HG02840 (cell line): Measurements from ENCODE around the gene GABPB1.

ENCODE experiments used
- ATAC-seq: cut with Tn5 transposase; IDR thresholded peaks from one replicate; pipeline ENCODE4 v1.9.1; 2021; ENCODE audit warnings: mild to moderate bottlenecking, moderate library complexity, moderate number of reproducible peaks; ENCODE audit not compliant: unreplicated experiment, low FRiP score

Gene GABPB1

GRCh38 chr15:50350621-50351020, 4.4 kb downstream of the GABPB1 start:
- ATAC-seq: no peak

- ATAC-seq: no peak
Observed at GRCh38 chr15:50345298-50345697, 9.7 kb downstream of the GABPB1 start.

DNA sequence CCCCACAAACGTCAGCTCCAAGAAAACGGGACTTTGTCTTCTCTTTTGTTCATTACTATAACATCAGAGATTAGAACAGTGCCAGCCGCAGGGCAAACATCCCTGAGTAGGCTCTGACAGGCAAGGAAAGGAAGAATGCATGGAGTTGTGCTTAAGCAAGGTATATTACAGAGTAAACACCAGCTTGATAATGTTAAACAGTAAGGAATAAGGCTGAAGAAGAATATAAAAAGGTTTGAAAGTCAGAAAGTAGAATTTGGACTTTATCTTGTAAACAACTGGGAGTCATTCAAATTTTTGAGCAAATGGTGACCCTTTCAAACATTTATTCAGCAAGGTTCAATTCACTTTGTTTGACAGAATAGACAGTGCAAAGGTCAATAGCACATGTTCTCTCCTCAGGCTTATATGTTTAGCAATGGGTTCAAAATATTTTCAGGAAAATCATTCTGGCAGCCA, 11.0 kb downstream of the GABPB1 start:
- no peak for ATAC-seq

DNA sequence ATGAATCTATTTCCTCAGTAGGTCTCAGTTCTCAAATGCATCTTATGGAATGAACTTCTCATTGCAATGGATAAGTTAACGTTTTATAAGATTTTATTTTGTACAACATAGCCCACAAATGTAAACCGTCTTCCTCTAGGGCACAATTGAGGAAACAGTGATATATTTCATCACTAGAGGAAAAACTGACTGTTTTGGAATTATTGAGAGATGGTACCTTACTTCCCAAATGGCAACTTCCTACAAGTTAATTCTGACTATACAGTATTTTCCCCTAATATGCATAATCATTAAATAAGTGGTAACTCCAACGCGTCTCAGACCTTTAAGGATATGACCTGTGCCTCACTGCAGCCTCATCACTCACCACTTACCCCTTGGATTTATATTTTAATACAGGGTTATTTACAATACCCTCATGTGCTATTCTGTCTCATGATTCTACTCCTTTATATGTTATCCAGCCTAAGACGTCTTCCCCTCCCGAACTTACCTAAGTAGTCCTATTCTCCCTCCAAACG, 13.3 kb downstream of the GABPB1 start:
- no peak for ATAC-seq

GRCh38 chr15:50340416-50340815, 14.6 kb downstream of the GABPB1 start:
- no peak for ATAC-seq

DNA sequence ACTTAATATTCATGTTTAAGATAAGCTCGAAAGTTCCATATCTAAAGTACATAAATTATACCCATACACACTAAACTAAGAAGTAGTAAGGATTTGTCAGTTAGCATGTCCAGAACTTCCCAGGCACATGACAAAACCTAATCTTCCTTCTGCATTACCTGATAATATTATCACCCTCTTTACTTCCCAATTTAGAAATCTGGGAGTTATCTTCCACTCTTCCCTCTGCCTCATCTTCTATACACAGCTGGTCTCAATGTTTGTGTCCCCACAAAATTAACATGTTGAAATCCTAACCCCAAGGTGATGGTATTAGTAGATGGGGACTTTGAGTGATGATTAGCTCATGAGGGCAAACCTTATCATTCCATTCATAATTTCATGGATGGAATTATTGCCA, 15.3 kb downstream of the GABPB1 start:
- ATAC-seq: no peak

GRCh38 chr15:50335251-50335650, 19.7 kb downstream of the GABPB1 start:
- ATAC-seq: no peak

GRCh38 chr15:50333229-50333628, 21.8 kb downstream of the GABPB1 start:
- no peak for ATAC-seq

DNA sequence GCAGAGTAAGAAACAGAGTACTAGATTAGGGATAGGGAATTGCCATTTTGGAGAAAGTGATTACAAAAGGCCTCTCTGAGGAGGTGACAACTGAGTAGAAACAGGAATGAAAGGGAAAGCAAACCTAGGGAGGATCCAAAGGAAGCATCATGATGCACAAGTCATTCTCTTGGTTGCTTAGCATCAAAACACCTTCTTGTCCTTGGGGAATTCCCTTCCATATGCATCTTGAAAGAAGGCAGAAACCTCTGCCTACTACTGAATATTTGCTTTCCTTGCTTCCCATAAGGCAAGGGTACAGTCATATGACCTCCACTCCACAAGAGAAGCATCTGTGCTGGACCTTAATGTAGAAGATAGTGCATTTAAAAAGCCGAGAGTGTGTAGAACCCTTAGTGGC, 24.1 kb downstream of the GABPB1 start:
- ATAC-seq: no peak

- no peak for ATAC-seq
Observed at GRCh38 chr15:50328116-50328515, 26.9 kb downstream of the GABPB1 start.

DNA sequence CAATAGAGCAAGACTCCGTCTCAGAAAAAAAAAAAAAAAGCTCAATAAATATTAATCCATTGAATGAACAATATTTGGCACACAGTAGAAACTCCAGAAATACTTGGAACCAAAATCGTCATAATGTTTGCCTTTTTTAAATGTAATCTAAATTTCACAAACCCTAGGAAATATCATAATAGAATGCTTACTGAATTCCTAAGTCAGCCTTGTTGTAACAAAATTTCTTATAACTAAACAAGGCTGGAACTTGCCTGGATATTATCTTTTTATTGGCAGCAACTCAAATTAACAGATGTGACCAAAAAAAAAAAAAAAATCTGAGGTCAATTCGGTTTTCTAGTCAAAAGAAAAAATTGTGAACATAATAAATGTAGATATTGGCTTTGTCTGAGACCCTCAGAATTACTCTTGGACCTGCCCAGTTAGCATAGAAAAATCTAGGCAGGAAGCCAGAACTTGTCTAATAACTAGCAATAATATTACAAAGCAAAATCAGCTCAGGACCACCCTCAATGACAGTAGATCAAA, 33.3 kb downstream of the GABPB1 start:
- ATAC-seq: no peak

DNA sequence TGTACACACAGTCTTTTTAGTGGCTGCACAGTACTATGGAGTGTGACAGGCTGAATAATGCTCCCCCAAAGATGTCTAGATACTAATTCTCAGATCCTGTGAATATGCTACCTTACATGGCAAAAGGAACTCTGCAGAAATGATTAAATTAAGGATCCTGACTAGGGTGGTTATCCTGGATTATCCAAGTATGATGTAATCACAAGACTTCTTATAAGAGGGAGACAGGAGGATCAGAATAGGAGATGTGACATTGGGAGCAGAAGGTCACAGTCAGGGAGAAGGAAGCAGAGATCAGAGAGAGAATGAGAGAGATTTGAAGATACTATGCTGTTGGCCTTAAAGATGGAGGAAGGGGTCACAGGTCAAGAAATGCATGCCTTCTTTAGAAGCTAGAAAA, 34.5 kb downstream of the GABPB1 start:
- ATAC-seq: no peak

GRCh38 chr15:50318697-50319096, 36.3 kb downstream of the GABPB1 start:
- no peak for ATAC-seq

DNA sequence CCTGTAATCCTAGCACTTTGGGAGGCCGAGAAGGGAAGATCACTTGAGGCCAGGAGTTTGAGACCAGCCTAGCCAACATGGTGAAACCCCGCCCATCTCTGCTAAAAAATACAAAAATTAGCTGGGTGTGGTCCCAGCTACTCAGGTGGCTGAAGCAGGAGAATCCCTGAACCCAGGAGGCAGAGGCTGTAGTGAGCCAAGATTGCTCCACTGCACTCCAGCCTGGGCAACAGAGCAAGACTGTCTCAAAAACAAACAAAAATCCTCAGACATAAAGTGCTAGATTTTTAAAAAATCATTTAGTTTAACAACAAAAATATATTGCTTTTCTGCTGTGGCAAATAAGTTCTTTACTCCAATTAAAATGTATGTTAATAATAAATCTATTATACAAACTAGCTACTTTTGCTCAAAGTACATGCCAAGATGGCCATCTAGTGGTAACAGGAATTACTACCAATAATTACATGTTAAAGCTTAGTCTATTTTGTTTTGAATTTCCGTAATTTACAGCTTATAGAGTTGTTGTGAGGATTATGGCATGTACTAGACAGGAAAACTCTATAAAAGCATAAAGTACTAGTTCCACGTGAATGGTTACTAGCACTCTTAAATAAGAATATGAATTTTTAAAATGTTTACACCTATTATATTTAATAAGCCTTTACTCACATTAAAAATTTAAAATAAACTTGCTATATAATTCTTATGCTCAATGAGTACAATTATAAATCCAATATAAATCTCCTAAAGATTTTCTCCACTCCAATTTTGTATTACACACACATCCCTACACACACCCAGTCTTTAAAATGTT, 39.0 kb downstream of the GABPB1 start:
- no peak for ATAC-seq

- ATAC-seq: no peak
Observed at GRCh38 chr15:50312636-50313035, 42.4 kb downstream of the GABPB1 start.

DNA sequence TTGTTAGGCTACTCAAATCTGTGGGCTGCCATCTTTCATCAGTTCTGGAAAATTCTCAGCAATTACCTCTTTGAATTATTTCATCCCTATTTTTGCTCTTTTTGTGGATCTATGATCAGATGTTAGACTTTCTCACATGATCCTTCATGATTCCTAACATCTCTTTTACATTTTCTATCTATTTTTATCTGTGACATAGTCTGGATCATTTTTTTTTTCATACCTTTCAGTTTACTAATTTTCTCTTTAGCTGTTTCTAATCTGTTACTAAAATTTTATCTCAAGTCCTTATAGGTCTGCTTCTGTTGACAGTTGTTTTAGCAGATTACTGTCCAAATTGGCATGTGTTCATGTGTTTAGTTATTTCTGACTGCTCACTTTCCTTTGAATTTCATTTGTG, 47.2 kb downstream of the GABPB1 start:
- ATAC-seq: no peak

- ATAC-seq: no peak
Observed at GRCh38 chr15:50304836-50305235, 50.2 kb downstream of the GABPB1 start.

- ATAC-seq: no peak
Observed at GRCh38 chr15:50302581-50302980, 52.4 kb downstream of the GABPB1 start.

GRCh38 chr15:50298340-50298739, 56.7 kb downstream of the GABPB1 start:
- ATAC-seq: no peak

DNA sequence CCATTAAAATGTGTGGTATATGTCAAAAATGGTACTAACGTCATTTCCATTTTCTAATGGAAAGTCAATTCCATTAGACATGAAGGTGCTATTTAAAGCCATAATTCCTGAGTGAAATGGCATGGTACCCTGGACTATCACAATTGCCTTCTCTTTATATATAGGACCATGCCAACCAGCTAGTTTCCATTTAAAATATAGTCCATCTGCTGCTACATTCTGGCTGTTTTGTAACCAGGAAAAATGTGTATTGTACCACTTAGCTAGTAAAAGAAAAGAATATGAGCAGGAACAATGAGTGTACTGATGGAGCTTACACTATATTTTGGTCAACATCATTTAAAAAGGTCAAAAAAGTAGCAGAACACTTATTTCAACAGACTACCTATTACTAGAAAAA, 59.0 kb downstream of the GABPB1 start:
- no peak for ATAC-seq

DNA sequence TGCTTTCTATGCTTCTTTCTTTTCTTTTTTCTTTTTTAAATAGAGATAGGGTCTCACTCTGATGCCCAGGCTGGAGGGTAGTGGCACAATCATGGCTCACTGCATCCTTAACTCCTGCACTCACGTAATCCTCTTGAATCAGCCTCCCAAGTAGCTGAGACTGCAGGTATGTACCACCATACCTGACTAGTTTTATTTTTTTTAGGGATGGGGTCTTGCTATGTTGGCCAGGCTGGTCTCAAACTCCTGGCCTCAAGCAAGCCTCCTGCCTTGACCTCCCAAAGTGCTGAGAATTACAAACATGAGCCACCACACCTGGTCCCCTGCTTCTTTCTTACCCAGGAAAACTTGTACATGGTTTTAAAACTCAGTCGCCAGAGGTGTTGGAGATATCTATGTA, 65.2 kb downstream of the GABPB1 start:
- no peak for ATAC-seq
